A549 (cell line): ENCODE results near the gene NUDT9. TPM values are rescaled to one million over a fixed set of nuclear protein-coding genes. Genes with fewer than 3 reads are reported as not detected.

Experiments
- ATAC-seq, 2 experiments: fragments of 200-7000 bp in 1 of 2; fragments of >200 bp in 1 of 2; cut with Nextera tagmentation in 1 of 2; cut with Tn5 transposase in 1 of 2; 3 replicates each; pipeline versions ENCODE4 v1.8.0 to v1.9.1; 2018 to 2020; ENCODE audit warnings: mild to moderate bottlenecking in 1 of 2, moderate library complexity in 1 of 2
- CTCF ChIA-PET: fragments of 300-600 bp; sonication (Branson Sonifier 250); formaldehyde crosslinking; extraction: SDS; loops from one replicate; lab custom pipeline; 2021; ENCODE audit warnings: antibody characterized with exemption, inconsistent platforms; lab: Yijun Ruan, JAX
- POLR2A ChIA-PET: fragments of 350-600 bp; formaldehyde crosslinking; extraction: SDS; loops from one replicate; lab custom pipeline; 2021; ENCODE audit warnings: antibody characterized with exemption, inconsistent platforms; lab: Yijun Ruan, JAX
- DNase-seq, 2 experiments: peaks; one replicate each; pipeline versions ENCODE4 v3.0.0 to v3.0.0-alpha.2; 2011 to 2016; ENCODE audit warnings: low read depth in 1 of 2, low spot score in 1 of 2
- FAIRE-seq: peaks from 2 replicates; lab custom pipeline; 2011; peaks lifted over from hg19 to GRCh38; lab: Jason Lieb, UNC
- H3K27ac ChIP-seq, 2 experiments: fragments of >200 bp; sonication (Bioruptor Twin); formaldehyde crosslinking; 3 replicates each; pipeline ENCODE4 v1.5.1; 2016 to 2017
- H3K4me1 ChIP-seq: fragments of >200 bp; sonication (Bioruptor Twin); formaldehyde crosslinking; 3 replicates; pipeline ENCODE4 v1.6.1; 2016
- H3K4me2 ChIP-seq: fragments of >200 bp; sonication (Bioruptor Twin); formaldehyde crosslinking; 3 replicates; pipeline ENCODE4 v1.6.1; 2016
- H3K4me3 ChIP-seq: fragments of >200 bp; sonication (Bioruptor Twin); formaldehyde crosslinking; 3 replicates; pipeline ENCODE4 v1.5.1; 2016
- H3K9me3 ChIP-seq: fragments of >200 bp; sonication (Bioruptor Twin); formaldehyde crosslinking; 3 replicates; pipeline ENCODE4 v1.6.1; 2016
- BCL3 ChIP-seq: fragments of >200 bp; sonication (Bioruptor Twin); formaldehyde crosslinking; IDR thresholded peaks from 3 replicates; pipeline ENCODE4 v1.6.1; 2016
- CBX8 ChIP-seq: fragments of 200-600 bp; sonication (generic); IDR thresholded peaks from 2 replicates; pipeline ENCODE4 v1.6.1; 2016
- CTCF ChIP-seq: fragments of >200 bp; sonication (Bioruptor Twin); formaldehyde crosslinking; IDR thresholded peaks from 3 replicates; pipeline ENCODE4 v1.5.1; 2016
- E2F6 ChIP-seq: IDR thresholded peaks from 2 replicates; pipeline ENCODE4 v1.6.1; 2012; ENCODE audit warnings: low read depth, borderline replicate concordance
- EHF ChIP-seq: fragments of 250-450 bp; sonication (Bioruptor Pico); IDR thresholded peaks from 2 replicates; pipeline ENCODE4 v1.5.0; 2020; ENCODE audit warnings: mild to moderate bottlenecking
- EHMT2 ChIP-seq: fragments of 200-600 bp; sonication (generic); IDR thresholded peaks from 2 replicates; pipeline ENCODE4 v1.6.1; 2016; ENCODE audit warnings: antibody characterized with exemption, low read depth, mild to moderate bottlenecking, moderate library complexity
- ELK1 ChIP-seq: fragments of 150-350 bp; IDR thresholded peaks from 2 replicates; pipeline ENCODE4 v1.6.1; 2014; ENCODE audit warnings: low read depth, mild to moderate bottlenecking, low read length
- EP300 ChIP-seq, 2 experiments: fragments of >200 bp; sonication (Bioruptor Twin); formaldehyde crosslinking; IDR thresholded peaks; 2 replicates in 1 of 2; 3 replicates in 1 of 2; pipeline ENCODE4 v1.6.1; 2016 to 2017
- ESRRA ChIP-seq: fragments of 150-350 bp; IDR thresholded peaks from 2 replicates; pipeline ENCODE4 v1.6.1; 2014; ENCODE audit warnings: mild to moderate bottlenecking, low read length, borderline replicate concordance
- FOSB ChIP-seq: fragments of 250-450 bp; sonication (Bioruptor Pico); IDR thresholded peaks from 2 replicates; pipeline ENCODE4 v1.5.0; 2020; ENCODE audit warnings: mild to moderate bottlenecking, moderate library complexity
- FOXS1 ChIP-seq: fragments of 250-450 bp; sonication (Bioruptor Pico); IDR thresholded peaks from 2 replicates; pipeline ENCODE4 v1.5.0; 2020; ENCODE audit warnings: mild to moderate bottlenecking, moderate library complexity
- GATA3 ChIP-seq: IDR thresholded peaks from 2 replicates; pipeline ENCODE4 v1.6.1; 2012; ENCODE audit warnings: borderline replicate concordance
- HEYL ChIP-seq: fragments of 250-450 bp; sonication (Bioruptor Pico); IDR thresholded peaks from 2 replicates; pipeline ENCODE4 v1.8.0; 2021; ENCODE audit warnings: mild to moderate bottlenecking, moderate library complexity
- HMGXB4 ChIP-seq: fragments of 250-450 bp; sonication (Bioruptor Pico); IDR thresholded peaks from 2 replicates; pipeline ENCODE4 v1.5.0; 2021; ENCODE audit warnings: mild to moderate bottlenecking, moderate library complexity, borderline replicate concordance
- HOXB13 ChIP-seq: fragments of 250-450 bp; sonication (Bioruptor Pico); IDR thresholded peaks from 2 replicates; pipeline ENCODE4 v1.5.0; 2020; ENCODE audit warnings: low read depth, mild to moderate bottlenecking, moderate library complexity
- JUN ChIP-seq, 2 experiments: fragments of >200 bp; sonication (Bioruptor Twin); formaldehyde crosslinking; IDR thresholded peaks; 2 replicates in 1 of 2; 3 replicates in 1 of 2; pipeline ENCODE4 v1.6.1; 2016 to 2017
- JUNB ChIP-seq: fragments of >200 bp; sonication (Bioruptor Twin); formaldehyde crosslinking; IDR thresholded peaks from 2 replicates; pipeline ENCODE4 v1.6.1; 2016
- KDM1A ChIP-seq: fragments of 200-600 bp; sonication (generic); IDR thresholded peaks from 2 replicates; pipeline ENCODE4 v1.6.1; 2016; ENCODE audit warnings: low read depth, mild to moderate bottlenecking
- MAX ChIP-seq: IDR thresholded peaks from 2 replicates; pipeline ENCODE4 v1.6.1; 2012
- NFE2L2 ChIP-seq: fragments of 150-350 bp; conservative IDR thresholded peaks from 2 replicates; pipeline ENCODE4 v1.6.1; 2014; ENCODE audit warnings: low read length
- NPAS2 ChIP-seq: fragments of 250-450 bp; sonication (Bioruptor Pico); IDR thresholded peaks from 2 replicates; pipeline ENCODE4 v1.8.0; 2022; ENCODE audit warnings: mild to moderate bottlenecking, moderate library complexity, borderline replicate concordance
- RAD21 ChIP-seq, 2 experiments: fragments of >200 bp in 1 of 2; sonication (Bioruptor Twin) in 1 of 2; formaldehyde crosslinking in 1 of 2; IDR thresholded peaks in 1 of 2; conservative IDR thresholded peaks in 1 of 2; 2 replicates in 1 of 2; 3 replicates in 1 of 2; pipeline ENCODE4 v1.6.1; 2012 to 2018; ENCODE audit warnings: inconsistent platforms in 1 of 2
- RARB ChIP-seq: fragments of 250-450 bp; sonication (Bioruptor Pico); IDR thresholded peaks from 2 replicates; pipeline ENCODE4 v1.8.0; 2021; ENCODE audit warnings: mild to moderate bottlenecking, moderate library complexity
- RFX5 ChIP-seq: fragments of 450-650 bp; IDR thresholded peaks from 2 replicates; pipeline ENCODE4 v1.7.1; 2014; ENCODE audit warnings: antibody characterized with exemption, mild to moderate bottlenecking, moderate library complexity
- RNF2 ChIP-seq: fragments of 200-600 bp; sonication (generic); IDR thresholded peaks from 2 replicates; pipeline ENCODE4 v1.6.1; 2016; ENCODE audit warnings: low read depth, mild to moderate bottlenecking, antibody characterized with exemption, moderate library complexity, borderline replicate concordance
- SMC3 ChIP-seq: fragments of >200 bp; sonication (Bioruptor Twin); formaldehyde crosslinking; IDR thresholded peaks from 3 replicates; pipeline ENCODE4 v1.6.1; 2018; ENCODE audit warnings: inconsistent platforms
- SREBF2 ChIP-seq: fragments of 450-650 bp; IDR thresholded peaks from 2 replicates; pipeline ENCODE4 v1.6.1; 2014; ENCODE audit warnings: mild to moderate bottlenecking, moderate library complexity
- TP53 ChIP-seq: fragments of 250-450 bp; sonication (Bioruptor Pico); IDR thresholded peaks from 2 replicates; pipeline ENCODE4 v1.5.0; 2021; ENCODE audit warnings: mild to moderate bottlenecking, moderate library complexity
- ZC3H11A ChIP-seq: fragments of 450-650 bp; IDR thresholded peaks from 2 replicates; pipeline ENCODE4 v1.6.1; 2014; ENCODE audit warnings: antibody characterized with exemption, mild to moderate bottlenecking
- ZFP36 ChIP-seq: fragments of 450-650 bp; IDR thresholded peaks from 2 replicates; pipeline ENCODE4 v1.6.1; 2014; ENCODE audit warnings: borderline replicate concordance; ENCODE audit not compliant: partially characterized antibody
- ZSCAN20 ChIP-seq: fragments of 250-450 bp; sonication (Bioruptor Pico); IDR thresholded peaks from 2 replicates; pipeline ENCODE4 v1.8.0; 2022; ENCODE audit warnings: mild to moderate bottlenecking, moderate library complexity
- WGBS: methylation state at CpG from one replicate; pipeline ENCODE4 v1.1.6; 2017; ENCODE audit errors: missing lambda C conversion rate; 5-methylcytosine and 5-hydroxymethylcytosine counted together
- polyA plus RNA-seq, 4 experiments: library from polyadenylated mRNA; depleted of rRNA in 3 of 4; stranded (reverse); fragments of >200 nt; fragmentation: RNase III in 1 of 4; extraction: RNeasy Plus Mini Kit Qiagen cat#74134 plus additional on column Dnase treatment in 1 of 4; gene quantifications; 2 replicates in 3 of 4; 3 replicates in 1 of 4; pipeline ENCODE4 v1.2.3, GENCODE V29; 2011 to 2017

The NUDT9 gene
- polyA plus RNA-seq, 2 of the 4 experiments (the other 2 are of a cell fraction): 36.7 to 44.0 TPM

GRCh38 chr4:87428979-87429378 lies 6.6 kb downstream of the NUDT9 start:
- CTCF ChIA-PET: no interaction called here
- DNase-seq: no peak
- H3K27ac ChIP-seq: no peak overlapping the region
- peaks cover 14% of the 10 kb centered on the region; the same call in 2 of the 3 replicates for H3K4me1 ChIP-seq
- no peak overlapping the region for H3K4me2 ChIP-seq
- no peak for TF ChIP-seq EHMT2
- no peak for TF ChIP-seq TP53
- TF ChIP-seq MAX: no peak
- no peak for TF ChIP-seq BCL3
- no peak for TF ChIP-seq E2F6
- TF ChIP-seq HOXB13 (CRISPR knock-in tag): no peak
- no peak for TF ChIP-seq GATA3
- TF ChIP-seq FOXS1 (CRISPR knock-in tag): no peak
- TF ChIP-seq ZFP36: no peak
- no peak for TF ChIP-seq ZC3H11A
- TF ChIP-seq EHF (CRISPR knock-in tag): no peak
- no peak for TF ChIP-seq JUNB
- TF ChIP-seq ESRRA: no peak
- TF ChIP-seq RNF2: no peak
- no peak for TF ChIP-seq HMGXB4 (CRISPR knock-in tag)
- TF ChIP-seq JUN (IDR thresholded peaks at IDR 0.05): no peak
- TF ChIP-seq FOSB (CRISPR knock-in tag): no peak
- TF ChIP-seq CBX8: no peak
- TF ChIP-seq NFE2L2: no peak
- no peak for TF ChIP-seq SMC3
- TF ChIP-seq, all 56 proteins: peak for 0
- ATAC-seq: no peak
- FAIRE-seq: no peak
- Histone ChIP-seq H3K9me3 (no peaks in the 10 kb centered on the region), H3K4me3 (no peak overlapping the region)
- POLR2A ChIA-PET: no interaction called here
- WGBS: 93% methylated on average over 6 of the region's 6 CpGs

GRCh38 chr4:87430038-87430437 lies 7.7 kb downstream of the NUDT9 start:
- 87% methylated on average over 2 of the region's 2 CpGs for WGBS
- DNase-seq (no peak), FAIRE-seq (no peak), ATAC-seq (no peak)
- H3K9me3 ChIP-seq: no peaks in the 10 kb centered on the region
- CTCF ChIA-PET: no interaction called here
- POLR2A ChIA-PET: no interaction called here
- peaks cover 3% of the 10 kb centered on the region; the same call in 1 of the 3 replicates for H3K4me1 ChIP-seq
- no peak overlapping the region for H3K4me2 ChIP-seq
- H3K4me3 ChIP-seq: no peak overlapping the region
- H3K27ac ChIP-seq: no peak overlapping the region
- TF ChIP-seq HEYL (CRISPR knock-in tag) (no peak), FOXS1 (CRISPR knock-in tag) (no peak), HMGXB4 (CRISPR knock-in tag) (no peak), ESRRA (no peak), SREBF2 (no peak), CTCF (no peak), EP300 (IDR thresholded peaks at IDR 0.05) (no peak), KDM1A (no peak), RAD21 (conservative IDR thresholded peaks at IDR 0.05 in 1 of 2, IDR thresholded peaks at IDR 0.05 in 1 of 2) (no peak), RFX5 (no peak), ZC3H11A (no peak), ELK1 (no peak), SMC3 (no peak), HOXB13 (CRISPR knock-in tag) (no peak), NPAS2 (CRISPR knock-in tag) (no peak), EHF (CRISPR knock-in tag) (no peak), ZSCAN20 (CRISPR knock-in tag) (no peak), RARB (CRISPR knock-in tag) (no peak)
